Spleen (tissue), 11 donors: ENCODE data around the gene CCDC7. TPM values are rescaled to one million over a fixed set of nuclear protein-coding genes. Genes with fewer than 3 reads are reported as not detected.
"Not testable (repeated sequence)": the region's sequence is repeated elsewhere in the genome, so short reads cannot be mapped to it uniquely, and the experiment has no call there.

ENCODE experiments used
- DNase-seq: peaks from one replicate; pipeline ENCODE4 v3.0.0-alpha.2; 2020
- H3K27ac ChIP-seq, 8 donors: fragments of 200-600 bp; sonication (generic) in 7 of 8; 1 replicate in 4 of 8; 2 replicates in 4 of 8; pipeline versions ENCODE4 v1.5.0 to v1.8.0; 2016 to 2021; ENCODE audit warnings: inconsistent platforms in 4 of 8, mild to moderate bottlenecking in 4 of 8, moderate library complexity in 1 of 8
- H3K27me3 ChIP-seq, 7 donors: fragments of 200-600 bp; sonication (generic) in 6 of 7; replicated peaks in 1 of 7; 1 replicate in 4 of 7; 2 replicates in 3 of 7; pipeline versions ENCODE4 v1.5.0 to v1.8.0; 2016 to 2021; ENCODE audit warnings: inconsistent platforms in 3 of 7, mild to moderate bottlenecking in 1 of 7
- H3K36me3 ChIP-seq, 6 donors: fragments of 200-600 bp; sonication (generic) in 5 of 6; 1 replicate in 4 of 6; 2 replicates in 2 of 6; pipeline versions ENCODE4 v1.5.0 to v1.8.0; 2016 to 2021; ENCODE audit warnings: inconsistent platforms in 2 of 6
- H3K4me1 ChIP-seq, 6 donors: fragments of 200-600 bp; sonication (generic) in 5 of 6; 1 replicate in 3 of 6; 2 replicates in 3 of 6; pipeline versions ENCODE4 v1.5.0 to v1.8.0; 2016 to 2021; ENCODE audit warnings: inconsistent platforms in 3 of 6
- H3K4me3 ChIP-seq, 8 donors: fragments of 200-600 bp; sonication (generic) in 7 of 8; 1 replicate in 4 of 8; 2 replicates in 4 of 8; pipeline versions ENCODE4 v1.5.0 to v1.8.0; 2016 to 2021; ENCODE audit warnings: inconsistent platforms in 4 of 8, mild to moderate bottlenecking in 4 of 8, moderate library complexity in 2 of 8
- H3K9me3 ChIP-seq, 8 donors: fragments of 200-600 bp; sonication (generic) in 7 of 8; 1 replicate in 4 of 8; 2 replicates in 4 of 8; pipeline versions ENCODE4 v1.5.0 to v1.8.0; 2016 to 2021; ENCODE audit warnings: inconsistent platforms in 4 of 8
- CTCF ChIP-seq, 11 experiments: fragments of 200-600 bp in 7 of 11; fragments of 450-650 bp in 4 of 11; sonication (generic) in 4 of 11; IDR thresholded peaks in 8 of 11; conservative IDR thresholded peaks in 3 of 11; 1 replicate in 7 of 11; 2 replicates in 4 of 11; pipeline versions ENCODE4 v1.4.0 to v1.8.0; 2016 to 2021; ENCODE audit warnings: antibody characterized with exemption in 11 of 11, inconsistent platforms in 4 of 11, mild to moderate bottlenecking in 1 of 11
- POLR2A ChIP-seq, 3 donors: fragments of 450-650 bp; IDR thresholded peaks; one replicate each; pipeline ENCODE4 v1.5.1; 2017; ENCODE audit warnings: antibody characterized with exemption in 3 of 3, mild to moderate bottlenecking in 1 of 3
- POLR2AphosphoS5 ChIP-seq, 3 donors: sonication (generic); formaldehyde crosslinking; IDR thresholded peaks; one replicate each; pipeline ENCODE4 v1.5.1; 2017; ENCODE audit warnings: antibody characterized with exemption in 3 of 3
- WGBS, 5 donors: extraction: QIAGEN DNeasy Blood & Tissue Kit in 3 of 5; methylation state at CpG; one replicate each; pipeline versions ENCODE4 v1.1.5 to v1.1.7; 2013 to 2018; 5-methylcytosine and 5-hydroxymethylcytosine counted together
- intact Hi-C: fragments of 100-400 bp; cut with DNase I; formaldehyde crosslinking; loops from one replicate; pipeline ENCODE4 v1.15.0; 2023; ENCODE audit warnings: low total_unique reads
- polyA plus RNA-seq, 3 donors: library from polyadenylated mRNA; stranded (reverse); fragments of 200-250 nt; gene quantifications; one replicate each; pipeline ENCODE4 v1.2.1, GENCODE V29; 2013
- total RNA-seq, 7 donors: library from RNA; depleted of rRNA in 3 of 7; stranded (reverse); fragments of >200 nt in 3 of 7; fragmentation: NEBNext Ultra II Directional in 4 of 7; extraction: Animal tissue kit (Norgen Biotek cat#: 25700) in 4 of 7; gene quantifications; one replicate each; pipeline versions ENCODE4 v1.1.0 to v1.2.1, GENCODE V29; 2016 to 2021
- donor health status: healthy with polysubstance abuse.
- donor health status: DM: no; HTN: no; CAD: no; lungs with moderate emphysema.
- donor health status: DM: no; HTN: no; CAD: no.
- donor health status: Bipolar disorder and iron deficiency.
- donor health status: healthy.
- donor health status: DM: no; HTN: no; CAD: no.
- donor health status: DM: yes; HTN: yes; CAD: no.

Gene CCDC7
- total and polyA plus RNA-seq, 10 donors: 0.70 to 32.6 (median 22.9) TPM

GRCh38 chr10:32738958-32739357, 293.0 kb downstream of the CCDC7 start:
- intact Hi-C loops: no loop called here
- Histone ChIP-seq H3K27me3 (no peaks in the 10 kb centered on the region), H3K36me3 (peaks cover 0 to 8% (median 0%) of the 10 kb centered on the region in 6 donors), H3K4me3 (no peak overlapping the region), H3K4me1 (no peaks in the 10 kb centered on the region), H3K27ac (no peak overlapping the region), H3K9me3 (peaks cover 0 to 33% (median 17%) of the 10 kb centered on the region in 8 donors)
- TF ChIP-seq POLR2AphosphoS5 (IDR thresholded peaks at IDR 0.05) (no peak), POLR2A (IDR thresholded peaks at IDR 0.05) (no peak), CTCF (IDR thresholded peaks at IDR 0.05 in 8 of 11, conservative IDR thresholded peaks at IDR 0.05 in 3 of 11) (no peak)
- 88 to 98% (median 94%) methylated on average over 3 of the region's 3 CpGs for WGBS, 5 donors
- no peak for DNase-seq

- intact Hi-C loops: no loop called here
- Histone ChIP-seq H3K36me3 (peaks cover 0 to 18% (median 12%) of the 10 kb centered on the region in 6 donors), H3K4me3 (no peak overlapping the region), H3K9me3 (peaks cover 0 to 18% (median 7%) of the 10 kb centered on the region in 8 donors), H3K4me1 (no peaks in the 10 kb centered on the region), H3K27ac (no peak overlapping the region), H3K27me3 (no peaks in the 10 kb centered on the region)
- DNase-seq: no peak
- TF ChIP-seq CTCF (IDR thresholded peaks at IDR 0.05 in 8 of 11, conservative IDR thresholded peaks at IDR 0.05 in 3 of 11): no peak
- TF ChIP-seq POLR2AphosphoS5 (IDR thresholded peaks at IDR 0.05): no peak
- TF ChIP-seq POLR2A (IDR thresholded peaks at IDR 0.05): no peak
- 76 to 93% (median 82%) methylated on average over 1 of the region's 1 CpG for WGBS, 5 donors
These were observed 298.4 kb downstream of the CCDC7 start for GRCh38 chr10:32744321-32744720.

DNA sequence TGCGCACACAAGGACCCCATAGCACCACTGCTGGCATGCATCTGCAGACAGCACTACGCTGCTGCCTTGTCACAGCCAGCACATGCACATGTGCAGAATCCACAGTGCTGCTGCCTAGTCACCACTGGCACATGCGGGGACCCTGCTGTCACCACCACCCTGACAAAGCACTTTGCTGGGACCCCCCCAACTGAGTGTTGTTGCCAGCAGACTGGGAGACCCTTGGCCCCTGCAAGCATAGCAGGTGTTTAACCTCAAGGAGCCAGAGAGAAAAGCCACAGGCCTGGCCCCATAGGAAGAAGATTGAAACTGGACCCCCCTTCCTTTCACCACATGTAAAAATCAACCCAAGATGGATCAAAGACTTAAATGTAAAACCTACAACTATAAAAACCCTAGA, 300.9 kb downstream of the CCDC7 start:
- no peak overlapping the region for H3K27ac ChIP-seq
- H3K9me3 ChIP-seq: peaks cover 0 to 18% (median 6%) of the 10 kb centered on the region in 8 donors
- H3K4me3 ChIP-seq: no peak overlapping the region
- intact Hi-C loops: no loop called here
- no peaks in the 10 kb centered on the region for H3K4me1 ChIP-seq
- H3K36me3 ChIP-seq: peaks cover 0 to 18% (median 12%) of the 10 kb centered on the region in 6 donors
- no peak for TF ChIP-seq POLR2AphosphoS5 (IDR thresholded peaks at IDR 0.05)
- no peak for TF ChIP-seq POLR2A (IDR thresholded peaks at IDR 0.05)
- no peak for TF ChIP-seq CTCF (IDR thresholded peaks at IDR 0.05 in 8 of 11, conservative IDR thresholded peaks at IDR 0.05 in 3 of 11)
- WGBS, 5 donors: 54 to 99% (median 94%) methylated on average over 3 of the region's 3 CpGs
- no peaks in the 10 kb centered on the region for H3K27me3 ChIP-seq
- DNase-seq: no peak

GRCh38 chr10:32751582-32751981, 305.6 kb downstream of the CCDC7 start:
- Histone ChIP-seq H3K27me3 (no peaks in the 10 kb centered on the region), H3K36me3 (peaks cover 0 to 9% (median 4%) of the 10 kb centered on the region in 6 donors), H3K9me3 (peaks cover 0 to 35% (median 15%) of the 10 kb centered on the region in 8 donors), H3K27ac (no peak overlapping the region), H3K4me1 (no peaks in the 10 kb centered on the region), H3K4me3 (no peak overlapping the region)
- DNase-seq: no peak
- TF ChIP-seq POLR2AphosphoS5 (IDR thresholded peaks at IDR 0.05) (no peak), POLR2A (IDR thresholded peaks at IDR 0.05) (no peak), CTCF (IDR thresholded peaks at IDR 0.05 in 8 of 11, conservative IDR thresholded peaks at IDR 0.05 in 3 of 11) (no peak)
- intact Hi-C loops: no loop called here
- WGBS, 5 donors: 63 to 92% (median 67%) methylated on average over 4 of the region's 4 CpGs

DNA sequence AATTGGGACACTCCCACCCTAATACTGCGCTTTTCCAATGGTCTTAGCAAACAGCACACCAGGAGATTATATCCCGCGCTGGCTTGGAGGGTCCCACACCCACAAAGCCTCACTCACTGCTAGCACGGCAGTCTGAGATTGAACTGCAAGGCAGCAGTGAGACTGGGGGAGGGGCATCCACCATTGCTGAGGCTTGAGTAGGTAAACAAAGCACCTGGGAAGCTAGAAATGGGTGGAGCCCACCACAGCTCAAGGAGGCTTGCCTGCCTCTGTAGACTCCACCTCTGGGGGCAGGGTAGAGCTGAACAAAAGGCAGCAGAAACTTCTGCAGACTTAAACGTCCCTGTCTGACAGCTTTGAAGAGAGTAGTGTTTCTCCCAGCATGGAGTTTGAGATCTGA, 309.0 kb downstream of the CCDC7 start:
- DNase-seq, H3K4me3 ChIP-seq, H3K4me1 ChIP-seq, H3K36me3 ChIP-seq, H3K27ac ChIP-seq, H3K27me3 ChIP-seq, intact Hi-C loops: not testable (repeated sequence)
- 69 to 89% (median 83%) methylated on average over 5 of the region's 5 CpGs for WGBS, 5 donors
- H3K9me3 ChIP-seq: peaks cover 0 to 49% (median 25%) of the 10 kb centered on the region in 8 donors
